Dedifferentiated amniotic fluid mesenchymal stem cell (primary cell): ENCODE results near the gene TAF8.

Experiments used
- DNase-seq: peaks from one replicate; pipeline ENCODE4 v3.0.0-alpha.2; 2016; ENCODE audit errors: extremely low spot score

Gene TAF8

DNA sequence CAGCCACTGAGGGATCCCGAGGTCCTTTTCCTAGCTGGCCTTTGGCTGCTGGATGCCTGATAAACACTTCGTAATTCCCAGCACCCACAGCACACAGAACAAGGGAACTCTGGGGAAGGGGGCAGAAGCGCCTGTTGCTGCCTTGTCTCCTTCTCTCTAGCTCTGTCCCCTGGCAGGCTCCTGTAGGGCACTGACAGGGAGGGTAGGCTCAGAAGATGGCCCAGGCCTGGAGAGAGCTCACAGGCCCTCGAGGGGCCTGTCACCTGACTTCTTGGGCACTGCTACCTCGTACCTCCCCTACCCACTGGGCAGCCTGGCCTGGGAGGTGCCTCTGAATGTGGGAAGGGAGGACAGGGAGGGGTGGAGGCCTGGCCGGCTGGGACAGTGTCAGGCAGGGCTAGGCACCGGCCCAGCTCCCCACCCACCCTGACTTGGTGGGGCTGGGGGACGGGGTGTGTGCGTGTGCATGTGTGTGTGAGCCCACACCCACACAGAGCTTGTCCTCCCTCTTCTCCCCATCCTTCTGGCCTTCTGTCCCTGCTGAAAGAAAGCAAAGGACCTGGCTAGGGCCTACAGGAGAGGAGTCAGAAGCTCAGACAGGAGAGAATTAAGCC lies 74.0 kb downstream of the TAF8 start:
- DNase-seq = no peak

- DNase-seq = no peak
These were observed 74.9 kb downstream of the TAF8 start for GRCh38 chr6:42125231-42125630.

DNA sequence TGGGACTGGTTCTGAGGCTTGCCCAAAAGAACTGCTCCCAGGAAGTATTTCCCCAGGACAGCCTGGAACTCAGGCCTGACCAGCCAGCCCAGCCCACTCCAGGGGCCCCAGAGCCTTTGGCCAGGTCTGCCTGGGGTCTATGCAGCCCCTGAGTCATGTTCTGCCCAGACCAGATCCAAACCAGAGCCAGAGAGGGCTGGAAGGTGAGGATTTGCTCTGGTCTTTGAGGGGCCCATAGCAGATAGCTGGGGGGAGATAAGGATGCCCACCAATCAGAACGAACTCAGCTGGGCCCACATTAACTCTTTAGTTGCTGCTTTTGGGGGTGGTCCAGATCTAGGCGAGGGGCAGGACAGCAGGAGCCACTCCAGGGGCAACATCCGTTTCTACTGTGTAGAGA lies 75.3 kb downstream of the TAF8 start:
- DNase-seq = no peak

GRCh38 chr6:42128460-42129359 lies 78.4 kb downstream of the TAF8 start:
- DNase-seq = no peak

- DNase-seq = no peak
These were observed 79.0 kb downstream of the TAF8 start for GRCh38 chr6:42129360-42129676.

- no peak for DNase-seq
These were observed 81.2 kb downstream of the TAF8 start for GRCh38 chr6:42131531-42131930.

GRCh38 chr6:42133926-42134325 lies 83.6 kb downstream of the TAF8 start:
- no peak for DNase-seq

DNA sequence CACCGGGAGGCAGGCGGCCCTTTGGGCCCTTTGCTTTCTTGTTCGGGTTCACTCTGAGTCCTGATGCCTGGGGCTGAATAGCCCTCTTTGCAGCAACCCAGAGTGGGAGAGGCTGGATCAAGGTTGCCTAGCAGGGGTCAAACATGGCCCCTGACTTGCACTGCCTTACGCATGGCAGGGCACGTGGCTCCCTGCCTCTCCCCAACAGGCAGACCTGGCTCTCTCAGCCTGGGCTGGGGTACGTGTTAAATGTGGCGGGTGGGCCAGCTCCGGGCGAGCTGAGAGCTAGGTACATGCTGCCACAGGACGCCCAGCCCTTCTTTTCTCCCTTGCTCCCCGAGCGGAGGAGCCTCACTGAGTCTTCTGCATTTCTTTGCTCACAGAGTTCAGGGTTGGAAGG lies 84.8 kb downstream of the TAF8 start:
- no peak for DNase-seq

- no peak for DNase-seq
These were observed 85.4 kb downstream of the TAF8 start for GRCh38 chr6:42135722-42136121.

DNA sequence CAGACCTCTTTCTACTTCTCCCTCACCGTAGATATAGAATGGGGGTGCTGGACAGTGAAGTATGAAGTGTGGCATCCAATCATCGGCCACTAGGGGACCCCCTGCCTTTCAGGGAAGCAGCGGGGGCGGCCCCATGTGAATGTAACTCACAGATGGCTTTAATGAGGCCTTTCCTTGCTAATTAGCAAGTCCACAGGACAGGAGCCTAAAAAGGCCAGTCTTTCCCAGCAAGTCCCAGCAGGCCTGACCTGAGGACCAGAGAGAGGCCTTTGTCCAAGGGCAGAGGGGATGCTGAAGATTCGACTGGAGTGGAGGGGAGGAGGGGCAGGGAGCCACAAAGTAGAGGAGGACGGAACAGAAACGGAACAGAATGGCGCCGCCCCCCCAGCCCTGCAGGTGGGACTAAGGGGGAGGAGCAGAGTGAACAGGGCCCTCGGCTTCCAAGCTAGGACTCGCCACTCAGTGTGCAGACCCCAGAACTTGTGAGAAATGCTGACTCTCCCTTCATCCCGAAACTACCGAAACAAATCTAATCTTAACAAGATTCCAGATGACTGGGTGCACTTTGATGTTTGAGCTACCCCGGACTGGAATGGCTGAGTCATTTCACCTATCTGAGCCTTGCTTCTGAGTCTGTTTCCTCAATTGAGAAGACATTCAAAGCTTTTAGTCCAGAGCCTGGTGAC lies 86.3 kb downstream of the TAF8 start:
- DNase-seq = peak; percentile 31
